Smooth muscle cell (in vitro differentiated cells): Measurements from ENCODE around the gene OPCML. TPM values are rescaled to one million over a fixed set of nuclear protein-coding genes. Genes with fewer than 3 reads are reported as not detected.

ENCODE experiments used
- DNase-seq: peaks from one replicate; lab custom pipeline; 2025; ENCODE audit not compliant: unreplicated experiment; lab: John Stamatoyannopoulos, UW
- H2AFZ ChIP-seq: fragments of 200-600 bp; sonication (generic); 2 replicates; pipeline ENCODE4 v1.6.0; 2016; ENCODE audit warnings: antibody characterized with exemption, low read depth, mild to moderate bottlenecking
- H3F3A ChIP-seq: fragments of 200-600 bp; sonication (generic); 2 replicates; pipeline ENCODE4 v1.6.0; 2017; ENCODE audit warnings: antibody characterized with exemption, low read depth
- H3K27ac ChIP-seq: fragments of 200-600 bp; sonication (generic); 2 replicates; pipeline ENCODE4 v1.5.1; 2016; ENCODE audit warnings: low read depth, mild to moderate bottlenecking
- H3K27me3 ChIP-seq: fragments of 200-600 bp; sonication (generic); 2 replicates; pipeline ENCODE4 v1.6.1; 2016; ENCODE audit warnings: low read depth, mild to moderate bottlenecking
- H3K36me3 ChIP-seq: fragments of 200-600 bp; sonication (generic); 2 replicates; pipeline ENCODE4 v1.5.1; 2016; ENCODE audit warnings: low read depth
- H3K4me1 ChIP-seq: fragments of 200-600 bp; sonication (generic); 2 replicates; pipeline ENCODE4 v1.5.1; 2016; ENCODE audit warnings: low read depth
- H3K4me2 ChIP-seq: fragments of 200-600 bp; sonication (generic); 2 replicates; pipeline ENCODE4 v1.6.0; 2016; ENCODE audit warnings: mild to moderate bottlenecking
- H3K4me3 ChIP-seq: fragments of 200-600 bp; sonication (generic); 2 replicates; pipeline ENCODE4 v1.5.1; 2016; ENCODE audit warnings: mild to moderate bottlenecking
- H3K79me2 ChIP-seq: fragments of 200-600 bp; sonication (generic); 2 replicates; pipeline ENCODE4 v1.6.0; 2016; ENCODE audit warnings: low read depth, mild to moderate bottlenecking
- H3K9ac ChIP-seq: fragments of 200-600 bp; sonication (generic); 2 replicates; pipeline ENCODE4 v1.6.0; 2016; ENCODE audit warnings: low read depth
- H3K9me3 ChIP-seq: fragments of 200-600 bp; sonication (generic); replicated peaks from 2 replicates; pipeline ENCODE4 v1.5.1; 2016; ENCODE audit warnings: low read depth
- H4K20me1 ChIP-seq: fragments of 200-600 bp; sonication (generic); 2 replicates; pipeline ENCODE4 v1.6.0; 2016; ENCODE audit warnings: low read depth
- CTCF ChIP-seq: fragments of 200-600 bp; sonication (generic); IDR thresholded peaks from 2 replicates; pipeline ENCODE4 v1.5.1; 2017; ENCODE audit warnings: borderline replicate concordance, mild to moderate bottlenecking, antibody characterized with exemption; ENCODE audit not compliant: insufficient read depth, poor library complexity, severe bottlenecking
- WGBS: methylation state at CpG from one replicate; pipeline ENCODE4 v1.1.7; 2016; ENCODE audit warnings: low lambda C conversion rate; 5-methylcytosine and 5-hydroxymethylcytosine counted together
- polyA plus RNA-seq: library from polyadenylated mRNA; unstranded; fragments of >200 nt; fragmentation: Nextera tagmentation; extraction: Ambion mirVana; gene quantifications from 2 replicates; pipeline ENCODE4 v1.2.1, GENCODE V29; 2016
- total RNA-seq: library from RNA; depleted of rRNA; stranded (reverse); fragments of >200 nt; gene quantifications from 2 replicates; pipeline ENCODE4 v1.2.3, GENCODE V29; 2014

The OPCML gene
- total and polyA plus RNA-seq, 2 experiments from 2014 or later: 0.42 to 0.58 TPM

GRCh38 chr11:133500435-133500834 is 31.9 kb downstream of the OPCML start:
- no peak for TF ChIP-seq CTCF
- no peaks in the 10 kb centered on the region for H3K36me3 ChIP-seq
- WGBS: 78% methylated on average over 9 of the region's 9 CpGs

GRCh38 chr11:133498969-133499368 is 33.3 kb downstream of the OPCML start:
- Histone ChIP-seq H3K27ac (no peak overlapping the region), H3K9me3 (no peaks in the 10 kb centered on the region), H3K9ac (no peak overlapping the region), H3K4me3 (no peak overlapping the region), H3F3A (no peaks in the 10 kb centered on the region), H3K4me1 (no peaks in the 10 kb centered on the region), H3K79me2 (no peaks in the 10 kb centered on the region), H3K27me3 (peaks cover 8% of the 10 kb centered on the region), H3K4me2 (no peak overlapping the region), H2AFZ (no peak overlapping the region), H3K36me3 (no peaks in the 10 kb centered on the region), H4K20me1 (no peaks in the 10 kb centered on the region)
- 96% methylated on average over 7 of the region's 7 CpGs for WGBS
- DNase-seq: no peak
- no peak for TF ChIP-seq CTCF

More at GRCh38 chr11:133500435-133500834, 31.9 kb downstream of the OPCML start:
- DNase-seq: no peak
- Histone ChIP-seq H3K27ac (no peak overlapping the region), H4K20me1 (no peaks in the 10 kb centered on the region), H3K9ac (no peak overlapping the region), H3K4me3 (no peak overlapping the region), H3K79me2 (no peaks in the 10 kb centered on the region), H3K4me2 (no peak overlapping the region), H3F3A (no peaks in the 10 kb centered on the region), H3K9me3 (no peaks in the 10 kb centered on the region), H3K4me1 (no peaks in the 10 kb centered on the region), H2AFZ (no peak overlapping the region), H3K27me3 (peaks cover 23% of the 10 kb centered on the region)

GRCh38 chr11:133497477-133498140 is 34.7 kb downstream of the OPCML start:
- no peaks in the 10 kb centered on the region for H4K20me1 ChIP-seq
- no peaks in the 10 kb centered on the region for H3K79me2 ChIP-seq
- no peak for TF ChIP-seq CTCF
- no peak for DNase-seq
- no peaks in the 10 kb centered on the region for H3K9me3 ChIP-seq
- no peak overlapping the region for H3K9ac ChIP-seq
- no peaks in the 10 kb centered on the region for H3K4me1 ChIP-seq
- H3F3A ChIP-seq: no peaks in the 10 kb centered on the region
- 78% methylated on average over 12 of the region's 12 CpGs for WGBS
- H2AFZ ChIP-seq: no peak overlapping the region
- H3K36me3 ChIP-seq: no peaks in the 10 kb centered on the region
- H3K27me3 ChIP-seq: no peaks in the 10 kb centered on the region
- no peak overlapping the region for H3K27ac ChIP-seq
- no peak overlapping the region for H3K4me2 ChIP-seq
- H3K4me3 ChIP-seq: no peak overlapping the region

GRCh38 chr11:133492895-133493294 is 39.4 kb downstream of the OPCML start:
- H3K27me3 ChIP-seq: no peaks in the 10 kb centered on the region

More at GRCh38 chr11:133492895-133493294, 39.4 kb downstream of the OPCML start:
- no peak for DNase-seq
- no peak overlapping the region for H3K9ac ChIP-seq
- H3K4me3 ChIP-seq: no peak overlapping the region
- no peaks in the 10 kb centered on the region for H3K4me1 ChIP-seq
- TF ChIP-seq CTCF: no peak
- no peaks in the 10 kb centered on the region for H3F3A ChIP-seq
- no peaks in the 10 kb centered on the region for H4K20me1 ChIP-seq
- H2AFZ ChIP-seq: no peak overlapping the region
- H3K36me3 ChIP-seq: no peaks in the 10 kb centered on the region
- no peak overlapping the region for H3K4me2 ChIP-seq
- no peak overlapping the region for H3K27ac ChIP-seq
- WGBS: 95% methylated on average over 5 of the region's 5 CpGs
- H3K9me3 ChIP-seq: no peaks in the 10 kb centered on the region
- no peaks in the 10 kb centered on the region for H3K79me2 ChIP-seq
